Kidney glomerular epithelial cell (primary cell): ENCODE data around the gene MTMR1.

Source experiments
- DNase-seq: peaks from one replicate; lab custom pipeline; 2025; lab: John Stamatoyannopoulos, UW

The MTMR1 gene

DNA sequence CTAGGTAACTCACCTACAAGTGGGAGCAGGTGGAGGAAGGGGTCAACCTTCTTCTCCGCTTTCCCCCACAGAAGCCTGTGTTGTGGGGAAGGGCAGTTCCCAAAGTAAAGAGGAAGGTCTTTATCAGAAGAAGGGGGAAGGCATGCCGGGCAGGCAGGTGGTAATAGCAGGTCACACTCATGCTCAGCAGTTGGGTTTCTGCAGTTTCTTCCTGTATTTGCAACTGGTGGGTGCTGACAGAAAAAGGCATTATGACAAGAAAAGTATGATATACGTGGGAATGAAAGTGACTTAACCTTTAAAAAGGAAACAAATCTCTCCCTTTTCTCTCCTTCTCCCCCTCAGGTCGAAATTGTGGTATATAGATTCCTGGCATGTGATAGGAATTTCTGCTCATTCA is 3.7 kb downstream of the MTMR1 start:
- DNase-seq = no peak

- DNase-seq = no peak
Measured at GRCh38 chrX:150697641-150698040, 4.4 kb downstream of the MTMR1 start.

- no peak for DNase-seq
Measured at GRCh38 chrX:150698981-150699380, 5.8 kb downstream of the MTMR1 start.

DNA sequence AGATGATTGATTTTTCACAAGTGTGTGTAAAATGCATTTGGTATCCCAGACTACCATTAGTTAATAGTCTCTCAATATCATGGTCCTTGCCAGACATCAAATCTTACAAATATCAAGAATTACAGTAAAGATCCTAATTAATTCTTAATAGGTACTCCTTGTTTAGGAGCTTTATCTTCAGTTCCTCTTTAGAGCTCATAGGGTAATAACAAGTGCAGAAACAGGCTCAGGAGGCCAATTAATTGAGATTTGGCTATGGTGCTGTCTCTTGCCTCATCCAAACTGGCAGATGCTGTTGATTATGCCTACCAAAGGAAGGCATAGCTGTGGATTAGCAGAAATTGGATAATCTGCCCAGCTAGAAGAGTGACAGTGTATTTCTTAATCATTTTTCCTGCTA is 6.9 kb downstream of the MTMR1 start:
- DNase-seq = no peak

GRCh38 chrX:150701377-150701776 is 8.2 kb downstream of the MTMR1 start:
- no peak for DNase-seq

GRCh38 chrX:150702966-150703694 is 9.9 kb downstream of the MTMR1 start:
- DNase-seq = no peak

DNA sequence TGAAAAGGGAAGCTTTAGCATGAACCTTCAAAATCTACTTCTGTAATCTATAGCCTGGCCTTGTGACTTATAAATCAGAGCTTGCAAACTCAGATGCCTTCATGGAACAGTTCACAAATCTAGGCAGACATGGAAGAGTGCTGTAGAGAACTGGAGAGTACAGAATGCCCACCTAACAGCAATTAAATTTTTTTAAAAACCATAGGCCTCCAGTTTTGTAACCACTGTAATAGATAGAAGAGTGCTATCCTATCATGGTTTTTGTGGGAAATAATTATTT is 10.4 kb downstream of the MTMR1 start:
- no peak for DNase-seq

- peak; percentile 26 for DNase-seq
Measured at GRCh38 chrX:150704030-150704613, 10.9 kb downstream of the MTMR1 start.

GRCh38 chrX:150712619-150713018 is 19.4 kb downstream of the MTMR1 start:
- DNase-seq = no peak

DNA sequence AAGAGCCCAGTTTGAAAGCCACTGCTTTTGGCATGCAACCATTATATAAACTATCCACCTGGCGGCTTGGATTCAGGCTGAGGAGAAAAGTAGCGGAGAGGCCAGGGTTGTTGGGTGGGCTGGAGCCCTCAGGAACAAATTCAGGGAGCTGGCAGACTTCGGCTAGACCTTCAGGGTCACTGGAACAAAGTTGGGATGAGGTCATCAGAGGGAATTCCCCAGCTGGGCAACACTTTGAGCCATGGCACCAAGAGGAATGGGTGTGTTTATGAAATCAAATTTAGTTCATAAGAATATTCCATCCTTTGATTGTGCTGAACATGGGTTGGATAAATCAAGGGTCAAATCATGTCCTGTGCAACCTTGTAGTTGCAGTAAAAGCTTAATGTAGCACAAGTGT is 22.0 kb downstream of the MTMR1 start:
- DNase-seq = peak; percentile 0

DNA sequence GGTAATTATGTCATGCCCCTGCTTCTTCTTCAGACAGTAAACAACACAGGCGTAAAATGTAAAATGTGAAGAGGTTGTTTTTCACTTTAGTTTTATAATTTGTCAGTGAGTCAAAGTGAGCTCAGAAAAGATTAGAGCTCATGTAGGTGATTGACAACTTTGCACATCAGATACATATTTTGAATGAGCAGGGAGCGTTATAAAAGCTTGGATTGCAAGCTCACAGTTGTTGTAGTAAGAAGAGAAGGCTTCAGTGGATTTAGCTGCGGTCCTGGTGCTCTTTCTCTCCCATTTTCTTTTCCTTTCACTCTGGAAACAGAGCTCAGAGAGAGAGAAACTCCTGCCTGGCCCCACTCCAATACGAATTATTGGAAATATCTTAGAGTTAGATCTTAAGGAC is 26.4 kb downstream of the MTMR1 start:
- DNase-seq = no peak

DNA sequence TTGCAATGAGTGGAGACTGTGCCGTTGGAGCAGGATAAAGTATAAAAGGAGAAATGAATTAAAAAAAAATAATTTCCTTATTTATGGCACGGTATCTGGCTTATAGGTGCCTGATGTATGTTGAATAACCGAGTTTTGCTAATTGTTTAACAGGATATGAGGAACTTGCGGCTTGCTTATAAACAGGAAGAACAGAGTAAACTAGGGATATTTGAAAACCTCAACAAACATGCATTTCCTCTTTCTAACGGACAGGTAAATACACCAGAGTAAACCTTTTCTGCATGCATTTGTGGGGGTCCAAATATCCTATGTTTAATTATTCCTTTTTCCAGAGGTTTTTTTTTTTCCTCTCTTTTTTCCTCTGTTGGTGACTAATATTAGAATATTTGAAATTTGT is 36.8 kb downstream of the MTMR1 start:
- no peak for DNase-seq

- DNase-seq = no peak
Measured at GRCh38 chrX:150730719-150731118, 37.5 kb downstream of the MTMR1 start.

- peak; percentile 36 for DNase-seq
Measured at GRCh38 chrX:150731795-150732194, 38.6 kb downstream of the MTMR1 start.

DNA sequence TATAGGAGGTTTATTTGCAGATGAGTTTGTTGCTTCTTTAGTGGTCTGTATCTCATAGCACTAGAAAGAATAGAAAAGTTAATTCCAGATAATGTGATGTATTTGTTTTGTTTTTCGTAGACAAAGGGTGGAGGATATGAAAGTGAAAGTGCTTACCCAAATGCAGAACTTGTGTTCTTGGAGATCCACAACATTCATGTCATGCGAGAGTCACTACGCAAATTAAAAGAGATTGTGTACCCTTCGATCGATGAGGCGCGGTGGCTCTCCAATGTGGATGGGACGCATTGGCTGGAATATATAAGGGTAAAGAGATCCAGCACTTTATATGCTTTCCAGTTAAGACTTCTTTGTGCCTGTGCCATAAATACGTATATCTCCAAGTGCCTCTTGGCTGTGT is 43.3 kb downstream of the MTMR1 start:
- DNase-seq = no peak

- DNase-seq = no peak
Measured at GRCh38 chrX:150752124-150752523, 58.9 kb downstream of the MTMR1 start.

DNA sequence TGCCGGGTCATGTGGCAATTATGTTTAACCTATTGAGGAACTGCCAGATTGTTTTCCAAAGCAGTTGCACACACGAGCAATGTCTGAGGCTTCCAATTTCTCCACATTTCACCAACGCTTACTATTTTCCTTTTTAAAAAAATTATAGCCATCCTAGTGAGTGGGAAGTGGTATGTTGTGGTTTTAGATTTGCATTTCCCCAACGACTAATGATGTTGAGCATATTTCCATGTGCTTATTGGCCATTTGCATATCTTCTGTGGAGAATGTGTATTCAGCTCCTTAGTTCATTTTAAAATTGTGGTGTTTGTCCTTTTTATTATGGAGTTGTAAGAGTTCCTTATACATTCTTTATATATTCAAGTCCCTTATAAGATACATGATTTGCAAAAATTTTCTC is 60.2 kb downstream of the MTMR1 start:
- DNase-seq = no peak

- no peak for DNase-seq
Measured at GRCh38 chrX:150753968-150754367, 60.8 kb downstream of the MTMR1 start.

GRCh38 chrX:150757371-150757770 is 64.2 kb downstream of the MTMR1 start:
- DNase-seq = no peak

- DNase-seq = no peak
Measured at GRCh38 chrX:150759568-150760416, 66.6 kb downstream of the MTMR1 start.

DNA sequence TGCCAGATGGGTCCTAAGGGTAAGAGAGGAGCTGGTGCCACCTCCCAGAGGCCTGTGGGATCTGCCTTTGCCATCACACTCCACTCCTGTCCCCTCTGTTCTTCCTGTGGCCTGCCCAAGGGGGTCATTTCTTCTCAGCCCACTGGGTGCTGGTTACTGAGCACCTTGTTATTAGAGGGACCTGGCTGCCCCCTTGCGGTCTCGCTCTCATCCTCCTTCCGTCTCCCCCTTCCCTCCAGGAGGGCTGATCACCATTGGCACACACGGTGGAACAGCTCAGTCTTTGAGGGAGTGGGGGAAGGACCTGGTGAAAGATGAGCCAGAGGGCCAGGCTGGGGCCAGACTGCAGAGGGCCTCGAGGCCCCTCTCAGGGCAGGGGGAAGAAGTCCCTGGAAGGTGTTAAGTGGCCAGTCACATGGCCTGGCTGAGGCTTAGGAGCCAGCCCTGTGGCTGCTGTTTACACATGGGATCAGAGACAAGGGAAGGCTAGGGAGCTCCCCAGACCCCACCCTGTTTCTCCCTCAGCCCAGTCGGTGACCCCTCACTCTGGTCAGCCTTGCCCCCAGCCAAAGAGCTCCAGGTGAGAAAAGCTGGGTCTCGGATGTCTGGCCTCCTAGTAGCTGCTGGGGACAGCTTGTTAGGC is 68.1 kb downstream of the MTMR1 start:
- no peak for DNase-seq

- DNase-seq = no peak
Measured at GRCh38 chrX:150761819-150762216, 68.6 kb downstream of the MTMR1 start.
